HepG2 (cell line): ENCODE measurements around the gene RHOG. TPM values are rescaled to one million over a fixed set of nuclear protein-coding genes. Genes with fewer than 3 reads are reported as not detected.

Experiments
- ARHGAP35 ChIP-seq: sonication (generic); formaldehyde crosslinking; IDR thresholded peaks from 2 replicates; pipeline ENCODE4 v1.9.0; 2022; ENCODE audit warnings: mild to moderate bottlenecking, inconsistent platforms, moderate library complexity, missing genetic modification reagents, borderline replicate concordance
- HMG20B ChIP-seq: conservative IDR thresholded peaks from 2 replicates; pipeline ENCODE4 v1.6.1; 2016; ENCODE audit warnings: missing genetic modification reagents, missing compliant biosample characterization
- IRF1 ChIP-seq: sonication (generic); formaldehyde crosslinking; IDR thresholded peaks from 2 replicates; pipeline ENCODE4 v1.4.0; 2020; ENCODE audit warnings: low read depth, mild to moderate bottlenecking, missing genetic modification reagents
- MAF1 ChIP-seq: sonication (generic); formaldehyde crosslinking; IDR thresholded peaks from 2 replicates; pipeline ENCODE4 v1.5.0; 2020; ENCODE audit warnings: missing genetic modification reagents, borderline replicate concordance
- MATR3 ChIP-seq: sonication (generic); formaldehyde crosslinking; IDR thresholded peaks from 2 replicates; pipeline ENCODE4 v1.4.0; 2020; ENCODE audit warnings: missing genetic modification reagents
- NKX3-1 ChIP-seq: sonication (generic); formaldehyde crosslinking; IDR thresholded peaks from 2 replicates; pipeline ENCODE4 v1.5.0; 2020; ENCODE audit warnings: missing genetic modification reagents
- PRDM4 ChIP-seq: sonication (generic); formaldehyde crosslinking; IDR thresholded peaks from 2 replicates; pipeline ENCODE4 v1.9.0; 2021; ENCODE audit warnings: missing genetic modification reagents, borderline replicate concordance
- RNF219 ChIP-seq: sonication (generic); formaldehyde crosslinking; IDR thresholded peaks from 2 replicates; pipeline ENCODE4 v1.5.0; 2020; ENCODE audit warnings: mild to moderate bottlenecking, missing genetic modification reagents
- SP1 ChIP-seq, 2 experiments: fragments of 450-650 bp in 1 of 2; sonication (generic) in 1 of 2; formaldehyde crosslinking in 1 of 2; IDR thresholded peaks; 2 replicates each; pipeline versions ENCODE4 v1.4.0 to v1.6.1; 2016 to 2020; ENCODE audit warnings: missing genetic modification reagents in 1 of 2
- SP4 ChIP-seq: sonication (generic); formaldehyde crosslinking; IDR thresholded peaks from 2 replicates; pipeline ENCODE4 v1.8.1; 2023; ENCODE audit warnings: mild to moderate bottlenecking, missing genetic modification reagents
- TBX2 ChIP-seq: sonication (generic); formaldehyde crosslinking; IDR thresholded peaks from 2 replicates; pipeline ENCODE4 v1.5.0; 2020; ENCODE audit warnings: missing genetic modification reagents, mild to moderate bottlenecking, borderline replicate concordance
- TCF12 ChIP-seq, 2 experiments: fragments of 450-650 bp in 1 of 2; sonication (generic) in 1 of 2; formaldehyde crosslinking in 1 of 2; IDR thresholded peaks; 2 replicates each; pipeline versions ENCODE4 v1.6.1 to v1.8.0; 2017 to 2022; ENCODE audit warnings: antibody characterized with exemption in 1 of 2, mild to moderate bottlenecking in 1 of 2, missing genetic modification reagents in 1 of 2, moderate library complexity in 1 of 2
- ZBTB37 ChIP-seq: sonication (generic); formaldehyde crosslinking; IDR thresholded peaks from 2 replicates; pipeline ENCODE4 v1.4.0; 2020; ENCODE audit warnings: mild to moderate bottlenecking, missing genetic modification reagents
- ZEB1 ChIP-seq: IDR thresholded peaks from 2 replicates; pipeline ENCODE4 v1.6.1; 2012; ENCODE audit warnings: mild to moderate bottlenecking, low read depth, inconsistent platforms; ENCODE audit not compliant: insufficient replicate concordance
- ZNF34 ChIP-seq: sonication (generic); formaldehyde crosslinking; IDR thresholded peaks from 2 replicates; pipeline ENCODE4 v1.4.0; 2020; ENCODE audit warnings: mild to moderate bottlenecking, missing genetic modification reagents, borderline replicate concordance
- ZNF354B ChIP-seq: sonication (generic); formaldehyde crosslinking; IDR thresholded peaks from 2 replicates; pipeline ENCODE4 v1.8.0; 2022; ENCODE audit warnings: mild to moderate bottlenecking, missing genetic modification reagents
- ZNF510 ChIP-seq: sonication (generic); formaldehyde crosslinking; IDR thresholded peaks from 2 replicates; pipeline ENCODE4 v1.4.0; 2020; ENCODE audit warnings: low read depth, mild to moderate bottlenecking, missing genetic modification reagents
- ZNF597 ChIP-seq: sonication (generic); formaldehyde crosslinking; IDR thresholded peaks from 2 replicates; pipeline ENCODE4 v1.5.0; 2020; ENCODE audit warnings: missing genetic modification reagents
- ZNF619 ChIP-seq: sonication (generic); formaldehyde crosslinking; IDR thresholded peaks from 2 replicates; pipeline ENCODE4 v1.4.0; 2020; ENCODE audit warnings: mild to moderate bottlenecking, missing genetic modification reagents
- ZNF775 ChIP-seq: sonication (generic); formaldehyde crosslinking; IDR thresholded peaks from 2 replicates; pipeline ENCODE4 v1.4.0; 2020; ENCODE audit warnings: missing genetic modification reagents, mild to moderate bottlenecking, moderate library complexity, borderline replicate concordance
- polyA plus RNA-seq, 8 experiments: library from polyadenylated mRNA; depleted of rRNA in 3 of 8; stranded (reverse) in 7 of 8; unstranded in 1 of 8; fragments of >200 nt; fragmentation: Illumina TruSeq in 4 of 8; extraction: Trizol in 4 of 8; gene quantifications; 2 replicates each; pipeline versions ENCODE4 v1.2.1 to v1.2.3, GENCODE V29; 2011 to 2016; ENCODE audit warnings: low read depth in 4 of 8, missing spikeins in 1 of 8, mixed read lengths in 1 of 8; ENCODE audit not compliant: insufficient read depth in 1 of 8
- total RNA-seq, 5 experiments: library from RNA; depleted of rRNA; stranded (reverse); fragments of >200 nt; fragmentation: Illumina TruSeq; extraction: Trizol; gene quantifications; 2 replicates each; pipeline ENCODE4 v1.2.3, GENCODE V29; 2016; ENCODE audit warnings: low read depth in 1 of 5

The RHOG gene
- total and polyA plus RNA-seq, 2 of the 13 experiments (the other 11 are each of a cell fraction or from before 2014, with no cell fraction given) = 7.7 to 23.4 TPM

- TF ChIP-seq RNF219 (CRISPR knock-in tag) (no peak), SP1 (IDR thresholded peaks at IDR 0.05) (no peak), SP1 (CRISPR knock-in tag; IDR thresholded peaks at IDR 0.05) (peak; percentile 76), ZNF775 (0 out of 2 replicates have a peak, but pooled peaks have one; percentile 66), MAF1 (CRISPR knock-in tag) (no peak), MATR3 (no peak), ZEB1 (no peak), ZNF619 (CRISPR knock-in tag) (peak; percentile 81; the same call in 1 of the 2 replicates), ZBTB37 (no peak), TCF12 (IDR thresholded peaks at IDR 0.05) (no peak), TCF12 (CRISPR knock-in tag; IDR thresholded peaks at IDR 0.05) (no peak), IRF1 (CRISPR knock-in tag) (no peak), TBX2 (CRISPR knock-in tag) (peak; percentile 62), ARHGAP35 (no peak; the same call in 1 of the 2 replicates), SP4 (peak; percentile 97), HMG20B (CRISPR knock-in tag) (peak; percentile 49; the same call in 1 of the 2 replicates), ZNF354B (CRISPR knock-in tag) (peak; percentile 85; the same call in 1 of the 2 replicates), ZNF510 (CRISPR knock-in tag) (0 out of 2 replicates have a peak, but pooled peaks have one; percentile 48), ZNF34 (peak; percentile 82; the same call in 1 of the 2 replicates), PRDM4 (CRISPR knock-in tag) (0 out of 2 replicates have a peak, but pooled peaks have one; percentile 31), NKX3-1 (CRISPR knock-in tag) (peak; percentile 72), ZNF597 (CRISPR knock-in tag) (no peak)
Observed at GRCh38 chr11:3797329-3798090, 43.2 kb downstream of the RHOG start, which contains the start of gene NUP98 (continued).
